HG03045 (cell line): ENCODE data around the gene STK32C.
"Not testable (repeated sequence)": the region's sequence is repeated elsewhere in the genome, so short reads cannot be mapped to it uniquely, and the experiment has no call there.

Experiments used
- ATAC-seq: cut with Tn5 transposase; IDR thresholded peaks from one replicate; pipeline ENCODE4 v1.9.1; 2021; ENCODE audit warnings: mild to moderate bottlenecking, moderate library complexity; ENCODE audit not compliant: unreplicated experiment

Gene STK32C

GRCh38 chr10:132339276-132339675 lies 31.5 kb upstream of the STK32C start:
- ATAC-seq: no peak

- no peak for ATAC-seq
These were observed 31.1 kb upstream of the STK32C start for GRCh38 chr10:132338876-132339275.

- ATAC-seq: not testable (repeated sequence)
These were observed 30.1 kb upstream of the STK32C start for GRCh38 chr10:132337854-132338253.

- no peak for ATAC-seq
These were observed 29.2 kb upstream of the STK32C start for GRCh38 chr10:132336919-132337407.

- no peak for ATAC-seq
These were observed 28.5 kb upstream of the STK32C start for GRCh38 chr10:132336064-132336746.

- peak; percentile 37 for ATAC-seq
These were observed 27.7 kb upstream of the STK32C start for GRCh38 chr10:132335189-132336063.

GRCh38 chr10:132334631-132335188 lies 27.0 kb upstream of the STK32C start:
- no peak for ATAC-seq

GRCh38 chr10:132333386-132333785 lies 25.6 kb upstream of the STK32C start:
- no peak for ATAC-seq

GRCh38 chr10:132332433-132332754 lies 24.6 kb upstream of the STK32C start:
- peak; percentile 39 for ATAC-seq

- peak; percentile 79 for ATAC-seq
These were observed 24.1 kb upstream of the STK32C start, which contains the start of gene LRRC27 for GRCh38 chr10:132331601-132332432. Gene LRRC27 (plus strand): TSS chr10:132332193. CDS start chr10:132333525, 1,332 bp downstream.

- ATAC-seq: no peak
These were observed 22.7 kb upstream of the STK32C start for GRCh38 chr10:132330486-132330833.

- ATAC-seq: no peak
These were observed 22.1 kb upstream of the STK32C start for GRCh38 chr10:132329565-132330485.

GRCh38 chr10:132328738-132329137 lies 21.0 kb upstream of the STK32C start:
- ATAC-seq: no peak

- ATAC-seq: no peak
These were observed 20.4 kb upstream of the STK32C start for GRCh38 chr10:132328106-132328505.

GRCh38 chr10:132326925-132327324 lies 19.2 kb upstream of the STK32C start:
- ATAC-seq: no peak

GRCh38 chr10:132326344-132326889 lies 18.7 kb upstream of the STK32C start:
- no peak for ATAC-seq

- no peak for ATAC-seq
These were observed 16.4 kb upstream of the STK32C start for GRCh38 chr10:132324186-132324585.

- no peak for ATAC-seq
These were observed 14.9 kb upstream of the STK32C start for GRCh38 chr10:132322586-132323048.

- ATAC-seq: no peak
These were observed 14.0 kb upstream of the STK32C start for GRCh38 chr10:132321726-132322125.
